ENCODE measurements around the gene SLC12A4.

The SLC12A4 gene

GRCh38 chr16:67966549-67967182, 1.8 kb downstream of the SLC12A4 start:
- no peak for TF ChIP-seq CTCF (IDR thresholded peaks at IDR 0.05)
- Histone ChIP-seq H3K9me3 (ENCODE audit: control insufficient read depth, low read length) (no peaks in the 10 kb centered on the region), H2AFZ (no peak overlapping the region), H3K27ac (peak overlapping the region; percentile 47), H3K4me3 (ENCODE audit: low read depth, low read length) (peak overlapping the region; percentile 84), H3K4me2 (ENCODE audit: low read length) (peak overlapping the region; percentile 99), H3K27me3 (ENCODE audit: control insufficient read depth, insufficient read depth, low read length) (no peaks in the 10 kb centered on the region), H3K9ac (no peak overlapping the region), H3K36me3 (ENCODE audit: control insufficient read depth, insufficient read depth, low read length) (no peaks in the 10 kb centered on the region), H3K79me2 (peaks cover 12% of the 10 kb centered on the region), H3K4me1 (peaks cover 39% of the 10 kb centered on the region)

GRCh38 chr16:67965668-67966548, 2.5 kb downstream of the SLC12A4 start:
- Histone ChIP-seq H3K79me2 (peaks cover 16% of the 10 kb centered on the region), H3K27ac (peak overlapping the region; percentile 70), H3K27me3 (ENCODE audit: control insufficient read depth, insufficient read depth, low read length) (no peaks in the 10 kb centered on the region), H3K36me3 (ENCODE audit: control insufficient read depth, insufficient read depth, low read length) (no peaks in the 10 kb centered on the region), H2AFZ (no peak overlapping the region), H3K4me3 (ENCODE audit: low read depth, low read length) (no peak overlapping the region), H3K9me3 (ENCODE audit: control insufficient read depth, low read length) (no peaks in the 10 kb centered on the region), H3K9ac (no peak overlapping the region), H3K4me2 (ENCODE audit: low read length) (peak overlapping the region; percentile 8), H3K4me1 (peaks cover 46% of the 10 kb centered on the region)
- TF ChIP-seq CTCF (IDR thresholded peaks at IDR 0.05): no peak

GRCh38 chr16:67964477-67965131, 3.8 kb downstream of the SLC12A4 start:
- no peak for TF ChIP-seq CTCF (IDR thresholded peaks at IDR 0.05)
- Histone ChIP-seq H3K4me1 (peaks cover 51% of the 10 kb centered on the region), H3K4me3 (ENCODE audit: low read depth, low read length) (no peak overlapping the region)

GRCh38 chr16:67963662-67964321, 4.6 kb downstream of the SLC12A4 start:
- TF ChIP-seq CTCF (IDR thresholded peaks at IDR 0.05): no peak
- no peaks in the 10 kb centered on the region for H3K9me3 ChIP-seq (ENCODE audit: control insufficient read depth, low read length)
- no peaks in the 10 kb centered on the region for H3K36me3 ChIP-seq (ENCODE audit: control insufficient read depth, insufficient read depth, low read length)
- no peak overlapping the region for H3K9ac ChIP-seq
- no peaks in the 10 kb centered on the region for H3K27me3 ChIP-seq (ENCODE audit: control insufficient read depth, insufficient read depth, low read length)
- peak overlapping the region; percentile 70 for H3K27ac ChIP-seq
- H3K4me3 ChIP-seq (ENCODE audit: low read depth, low read length): no peak overlapping the region
- H3K4me2 ChIP-seq (ENCODE audit: low read length): no peak overlapping the region
- H3K79me2 ChIP-seq: peaks cover 25% of the 10 kb centered on the region
- no peak overlapping the region for H2AFZ ChIP-seq
- H3K4me1 ChIP-seq: peaks cover 51% of the 10 kb centered on the region

More at GRCh38 chr16:67964477-67965131, 3.8 kb downstream of the SLC12A4 start:
- H2AFZ ChIP-seq: no peak overlapping the region
- no peaks in the 10 kb centered on the region for H3K27me3 ChIP-seq (ENCODE audit: control insufficient read depth, insufficient read depth, low read length)
- no peaks in the 10 kb centered on the region for H3K9me3 ChIP-seq (ENCODE audit: control insufficient read depth, low read length)
- H3K9ac ChIP-seq: no peak overlapping the region
- peak overlapping the region; percentile 70 for H3K27ac ChIP-seq
- H3K79me2 ChIP-seq: peaks cover 25% of the 10 kb centered on the region
- no peaks in the 10 kb centered on the region for H3K36me3 ChIP-seq (ENCODE audit: control insufficient read depth, insufficient read depth, low read length)
- H3K4me2 ChIP-seq (ENCODE audit: low read length): peak overlapping the region; percentile 8
